Gastrocnemius medialis (tissue), 4 donors: ENCODE data around the gene ZNG1A.
"Not testable (repeated sequence)": the region's sequence is repeated elsewhere in the genome, so short reads cannot be mapped to it uniquely, and the experiment has no call there.

Experiments
- POLR2A ChIP-seq, 2 donors: fragments of 450-650 bp; IDR thresholded peaks; one replicate each; pipeline ENCODE4 v1.6.1; 2017; ENCODE audit warnings: antibody characterized with exemption in 2 of 2, mild to moderate bottlenecking in 2 of 2, moderate library complexity in 2 of 2
- TF ChIP-seq, protein P1 (sequence below), 5 experiments: fragments of 450-650 bp in 3 of 5; fragments of 200-600 bp in 2 of 5; sonication (generic) in 2 of 5; IDR thresholded peaks in 4 of 5; conservative IDR thresholded peaks in 1 of 5; 1 replicate in 4 of 5; 2 replicates in 1 of 5; pipeline ENCODE4 v1.5.1; 2016 to 2019; ENCODE audit warnings: antibody characterized with exemption in 5 of 5, mild to moderate bottlenecking in 3 of 5, moderate library complexity in 3 of 5

DNA sequence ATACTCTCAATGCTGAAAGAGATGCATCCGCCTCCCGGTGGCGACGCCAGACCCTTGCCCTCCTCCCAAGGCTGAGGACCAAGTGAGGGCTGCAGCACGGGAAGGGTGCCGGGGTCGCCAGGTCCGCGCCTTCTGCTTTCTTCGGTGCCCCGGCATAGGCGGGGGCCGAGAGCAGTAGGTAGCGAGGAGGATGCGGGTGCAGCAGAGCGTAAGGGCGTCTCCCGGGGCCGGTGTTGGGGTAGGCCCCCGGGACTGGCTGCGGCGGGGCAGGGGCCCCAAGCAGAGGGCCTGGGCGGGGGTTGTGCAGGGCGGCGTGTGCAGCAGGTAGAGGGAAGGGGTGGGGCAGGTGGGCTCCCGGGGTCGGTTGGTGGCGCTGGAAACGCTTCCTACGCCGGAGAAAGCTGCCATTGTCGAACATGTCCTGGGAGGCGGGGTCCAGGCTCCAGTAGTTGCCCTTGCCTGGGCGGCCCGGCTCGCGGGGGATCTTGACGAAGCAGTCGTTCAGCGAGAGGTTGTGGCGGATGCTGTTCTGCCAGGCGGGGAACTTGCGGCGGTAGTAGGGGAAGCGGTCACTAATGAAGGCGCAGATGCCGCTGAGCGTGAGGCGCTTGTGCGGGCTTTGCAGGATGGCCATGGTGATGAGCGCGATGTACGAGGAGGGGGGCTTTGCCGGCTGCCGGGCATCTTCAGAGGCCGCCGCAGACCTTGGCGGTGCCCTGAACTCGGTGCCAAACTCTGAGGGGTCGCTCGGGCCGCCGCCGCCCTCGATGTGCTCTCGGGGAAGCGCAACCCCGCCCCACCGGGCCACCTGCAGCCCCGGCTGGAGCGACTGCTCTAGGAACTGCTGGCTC, 61.5 kb downstream of the ZNG1A start:
- TF ChIP-seq, protein P1, sequence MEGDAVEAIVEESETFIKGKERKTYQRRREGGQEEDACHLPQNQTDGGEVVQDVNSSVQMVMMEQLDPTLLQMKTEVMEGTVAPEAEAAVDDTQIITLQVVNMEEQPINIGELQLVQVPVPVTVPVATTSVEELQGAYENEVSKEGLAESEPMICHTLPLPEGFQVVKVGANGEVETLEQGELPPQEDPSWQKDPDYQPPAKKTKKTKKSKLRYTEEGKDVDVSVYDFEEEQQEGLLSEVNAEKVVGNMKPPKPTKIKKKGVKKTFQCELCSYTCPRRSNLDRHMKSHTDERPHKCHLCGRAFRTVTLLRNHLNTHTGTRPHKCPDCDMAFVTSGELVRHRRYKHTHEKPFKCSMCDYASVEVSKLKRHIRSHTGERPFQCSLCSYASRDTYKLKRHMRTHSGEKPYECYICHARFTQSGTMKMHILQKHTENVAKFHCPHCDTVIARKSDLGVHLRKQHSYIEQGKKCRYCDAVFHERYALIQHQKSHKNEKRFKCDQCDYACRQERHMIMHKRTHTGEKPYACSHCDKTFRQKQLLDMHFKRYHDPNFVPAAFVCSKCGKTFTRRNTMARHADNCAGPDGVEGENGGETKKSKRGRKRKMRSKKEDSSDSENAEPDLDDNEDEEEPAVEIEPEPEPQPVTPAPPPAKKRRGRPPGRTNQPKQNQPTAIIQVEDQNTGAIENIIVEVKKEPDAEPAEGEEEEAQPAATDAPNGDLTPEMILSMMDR (IDR thresholded peaks at IDR 0.05 in 4 of 5, conservative IDR thresholded peaks at IDR 0.05 in 1 of 5): not testable (repeated sequence)
- not testable (repeated sequence) for TF ChIP-seq POLR2A (IDR thresholded peaks at IDR 0.05)
